Neuronal stem cell (in vitro differentiated cells): ENCODE results near the gene CYP19A1.
A peak's percentile ranks its signal among the peaks of the same experiment; 100 is the strongest.

Experiments
- DNase-seq: peaks from one replicate; pipeline ENCODE4 v3.0.0-alpha.2; 2013; ENCODE audit warnings: low spot score
- H2AFZ ChIP-seq: one replicate; pipeline ENCODE4 v1.6.1; 2013; ENCODE audit warnings: mild to moderate bottlenecking, low read length, inconsistent platforms
- H2AK5ac ChIP-seq: 2 replicates; pipeline ENCODE4 v1.6.1; 2013; ENCODE audit warnings: low read depth, mild to moderate bottlenecking, inconsistent platforms, low read length, moderate library complexity, mixed read lengths
- H2BK120ac ChIP-seq: 2 replicates; pipeline ENCODE4 v1.6.1; 2013; ENCODE audit warnings: low read depth, mild to moderate bottlenecking, inconsistent platforms, low read length, moderate library complexity, mixed read lengths
- H2BK12ac ChIP-seq: one replicate; pipeline ENCODE4 v1.6.1; 2013; ENCODE audit warnings: low read length, inconsistent platforms
- H2BK15ac ChIP-seq: 2 replicates; pipeline ENCODE4 v1.6.1; 2013; ENCODE audit warnings: mild to moderate bottlenecking, low read length, inconsistent platforms, mixed read lengths
- H2BK5ac ChIP-seq: one replicate; pipeline ENCODE4 v1.6.1; 2013; ENCODE audit warnings: inconsistent platforms, mild to moderate bottlenecking, low read length, moderate library complexity
- H3K14ac ChIP-seq: one replicate; pipeline ENCODE4 v1.6.1; 2013; ENCODE audit warnings: low read length, inconsistent platforms
- H3K18ac ChIP-seq: 2 replicates; pipeline ENCODE4 v1.6.1; 2013; ENCODE audit warnings: low read length, inconsistent platforms
- H3K23ac ChIP-seq: 2 replicates; pipeline ENCODE4 v1.6.1; 2013; ENCODE audit warnings: low read depth, mild to moderate bottlenecking, mixed read lengths, low read length, inconsistent platforms; ENCODE audit not compliant: poor library complexity
- H3K27ac ChIP-seq: replicated peaks from 3 replicates; pipeline ENCODE4 v1.5.1; 2013; ENCODE audit warnings: low read length, inconsistent platforms
- H3K27me3 ChIP-seq, 3 experiments: 2 replicates each; pipeline ENCODE4 v1.6.1; 2013; ENCODE audit warnings: low read length in 3 of 3, mild to moderate bottlenecking in 2 of 3, inconsistent platforms in 1 of 3, low read depth in 1 of 3, mixed read lengths in 1 of 3, moderate library complexity in 1 of 3; ENCODE audit not compliant: control insufficient read depth in 3 of 3, insufficient read depth in 3 of 3
- H3K36me3 ChIP-seq, 2 donors: replicated peaks in 1 of 2; 2 replicates each; pipeline ENCODE4 v1.6.1; 2013; ENCODE audit warnings: low read length in 2 of 2; ENCODE audit not compliant: control insufficient read depth in 2 of 2, insufficient read depth in 2 of 2
- H3K4ac ChIP-seq: 2 replicates; pipeline ENCODE4 v1.6.1; 2013; ENCODE audit warnings: inconsistent platforms, mild to moderate bottlenecking, low read length, moderate library complexity
- H3K4me1 ChIP-seq, 2 donors: 1 replicate in 1 of 2; 2 replicates in 1 of 2; pipeline ENCODE4 v1.6.1; 2013; ENCODE audit warnings: low read length in 2 of 2, low read depth in 1 of 2; ENCODE audit not compliant: control insufficient read depth in 2 of 2, insufficient read depth in 1 of 2
- H3K4me2 ChIP-seq: one replicate; pipeline ENCODE4 v1.6.1; 2013; ENCODE audit warnings: mild to moderate bottlenecking, low read length, inconsistent platforms; ENCODE audit not compliant: insufficient read depth, poor library complexity, severe bottlenecking
- H3K4me3 ChIP-seq, 2 donors: 2 replicates each; pipeline ENCODE4 v1.5.1; 2013; ENCODE audit warnings: low read length in 2 of 2, mild to moderate bottlenecking in 2 of 2, inconsistent platforms in 1 of 2, moderate library complexity in 1 of 2
- H3K79me1 ChIP-seq: one replicate; pipeline ENCODE4 v1.6.1; 2013; ENCODE audit warnings: low read depth, mild to moderate bottlenecking, inconsistent platforms, low read length, moderate library complexity
- H3K9ac ChIP-seq: one replicate; pipeline ENCODE4 v1.6.1; 2013; ENCODE audit warnings: mild to moderate bottlenecking, low read depth, low read length, inconsistent platforms; ENCODE audit not compliant: poor library complexity
- H3K9me3 ChIP-seq, 2 donors: replicated peaks in 1 of 2; 2 replicates each; pipeline versions ENCODE3 to v1.6.1; 2013; ENCODE audit warnings: low read length in 2 of 2, mild to moderate bottlenecking in 2 of 2, inconsistent platforms in 1 of 2, low read depth in 1 of 2, mixed read lengths in 1 of 2, moderate library complexity in 1 of 2; ENCODE audit not compliant: control insufficient read depth in 2 of 2, insufficient read depth in 1 of 2
- H4K8ac ChIP-seq: one replicate; pipeline ENCODE4 v1.6.1; 2013; ENCODE audit warnings: low read depth, mild to moderate bottlenecking, inconsistent platforms, low read length, moderate library complexity
- H4K91ac ChIP-seq: one replicate; pipeline ENCODE4 v1.6.1; 2013; ENCODE audit warnings: low read length, low read depth, mild to moderate bottlenecking, inconsistent platforms; ENCODE audit not compliant: poor library complexity
- WGBS, 2 donors: extraction: QIAGEN DNeasy Blood & Tissue Kit; methylation state at CpG; one replicate each; pipeline ENCODE4 v1.1.7; 2013; ENCODE audit warnings: missing lambda C conversion rate in 2 of 2, mixed read lengths in 1 of 2; ENCODE audit not compliant: insufficient read length in 2 of 2, insufficient replicate concordance in 1 of 2; ENCODE audit errors: extremely low coverage in 2 of 2; 5-methylcytosine and 5-hydroxymethylcytosine counted together

The CYP19A1 gene

GRCh38 chr15:51348688-51349087 is 10.3 kb upstream of the CYP19A1 start:
- no peak overlapping the region for H3K4me3 ChIP-seq

GRCh38 chr15:51346136-51346535 is 7.7 kb upstream of the CYP19A1 start:
- H3K4me2 ChIP-seq, result no peak overlapping the region
- no CpG with 5 or more reads among the region's 3 CpGs for WGBS, 2 donors
- no peak overlapping the region for H3K27ac ChIP-seq
- no peak overlapping the region for H2AFZ ChIP-seq
- no peak overlapping the region for H3K14ac ChIP-seq
- no peak overlapping the region for H2BK120ac ChIP-seq
- no peak overlapping the region for H3K23ac ChIP-seq
- H3K27me3 ChIP-seq, result peaks cover 4 to 30% (median 22%) of the 10 kb centered on the region in 3 experiments
- H3K9ac ChIP-seq, result no peak overlapping the region
- H2BK5ac ChIP-seq, result no peak overlapping the region
- H4K91ac ChIP-seq, result no peak overlapping the region
- H3K4me1 ChIP-seq, result peaks cover 0 to 6% of the 10 kb centered on the region in 2 donors
- no peak overlapping the region for H3K4me3 ChIP-seq
- H4K8ac ChIP-seq, result no peak overlapping the region
- no peak overlapping the region for H2AK5ac ChIP-seq
- no peaks in the 10 kb centered on the region for H3K79me1 ChIP-seq
- H2BK15ac ChIP-seq, result no peak overlapping the region
- H3K18ac ChIP-seq, result no peak overlapping the region
- H2BK12ac ChIP-seq, result no peak overlapping the region
- no peaks in the 10 kb centered on the region for H3K9me3 ChIP-seq
- H3K36me3 ChIP-seq, result no peaks in the 10 kb centered on the region
- DNase-seq, result no peak
- H3K4ac ChIP-seq, result no peak overlapping the region

More at GRCh38 chr15:51348688-51349087, 10.3 kb upstream of the CYP19A1 start:
- Histone ChIP-seq H4K91ac (no peak overlapping the region), H3K36me3 (no peaks in the 10 kb centered on the region), H3K9ac (no peak overlapping the region), H2BK12ac (no peak overlapping the region), H2AK5ac (no peak overlapping the region), H3K4me2 (no peak overlapping the region), H3K14ac (no peak overlapping the region), H2BK15ac (no peak overlapping the region), H3K4me1 (no peaks in the 10 kb centered on the region), H3K4ac (no peak overlapping the region), H3K27me3 (peaks cover 0 to 5% (median 3%) of the 10 kb centered on the region in 3 experiments), H2BK5ac (no peak overlapping the region), H3K18ac (no peak overlapping the region), H4K8ac (no peak overlapping the region), H2BK120ac (no peak overlapping the region), H3K79me1 (no peaks in the 10 kb centered on the region), H3K9me3 (no peaks in the 10 kb centered on the region), H3K23ac (no peak overlapping the region), H2AFZ (no peak overlapping the region), H3K27ac (no peak overlapping the region)
- no peak for DNase-seq
- WGBS, 2 donors, result no CpG with 5 or more reads among the region's 5 CpGs

- DNase-seq, result no peak
- H3K9me3 ChIP-seq, result no peaks in the 10 kb centered on the region
- H2BK5ac ChIP-seq, result no peak overlapping the region
- no peak overlapping the region for H3K27ac ChIP-seq
- H2BK120ac ChIP-seq, result no peak overlapping the region
- H3K4me2 ChIP-seq, result no peak overlapping the region
- no peak overlapping the region for H3K4ac ChIP-seq
- peaks cover 4 to 45% (median 32%) of the 10 kb centered on the region in 3 experiments for H3K27me3 ChIP-seq
- no peak overlapping the region for H2AFZ ChIP-seq
- H4K8ac ChIP-seq, result no peak overlapping the region
- H3K36me3 ChIP-seq, result no peaks in the 10 kb centered on the region
- H3K4me1 ChIP-seq, result peaks cover 0 to 6% of the 10 kb centered on the region in 2 donors
- no peak overlapping the region for H3K14ac ChIP-seq
- no CpG with 5 or more reads among the region's 4 CpGs for WGBS, 2 donors
- no peak overlapping the region for H3K23ac ChIP-seq
- no peak overlapping the region for H2BK12ac ChIP-seq
- H2BK15ac ChIP-seq, result no peak overlapping the region
- no peak overlapping the region for H4K91ac ChIP-seq
- H3K18ac ChIP-seq, result no peak overlapping the region
- no peaks in the 10 kb centered on the region for H3K79me1 ChIP-seq
- H3K9ac ChIP-seq, result no peak overlapping the region
- no peak overlapping the region for H2AK5ac ChIP-seq
- no peak overlapping the region for H3K4me3 ChIP-seq
Observed at GRCh38 chr15:51343466-51343865, 5.1 kb upstream of the CYP19A1 start.

- Histone ChIP-seq H4K8ac (no peak overlapping the region), H2BK15ac (no peak overlapping the region), H3K79me1 (no peaks in the 10 kb centered on the region), H3K36me3 (no peaks in the 10 kb centered on the region), H3K14ac (no peak overlapping the region), H3K27ac (no peak overlapping the region), H3K27me3 (peaks cover 4 to 45% (median 32%) of the 10 kb centered on the region in 3 experiments), H3K4me3 (peak overlapping the region in 1 of 2 donors; percentile 79), H2BK12ac (no peak overlapping the region), H2AK5ac (no peak overlapping the region), H3K9me3 (no peaks in the 10 kb centered on the region), H3K9ac (peak overlapping the region; percentile 85), H3K4me1 (peaks cover 0 to 6% of the 10 kb centered on the region in 2 donors), H4K91ac (no peak overlapping the region), H3K23ac (peak overlapping the region; percentile 70), H2BK5ac (no peak overlapping the region), H3K4me2 (peak overlapping the region; percentile 87), H2BK120ac (no peak overlapping the region), H3K18ac (no peak overlapping the region), H3K4ac (no peak overlapping the region), H2AFZ (no peak overlapping the region)
- no peak for DNase-seq
- no CpG with 5 or more reads among the region's 16 CpGs for WGBS, 2 donors
Observed at GRCh38 chr15:51342227-51342999, 4.0 kb upstream of the CYP19A1 start.
